RWPE2 (cell line): ENCODE data around the gene TAF10.

Source experiments
- ATAC-seq: fragments of 200-7000 bp; cut with Tn5 transposase; 3 replicates; pipeline ENCODE4 v1.9.1; 2021; ENCODE audit warnings: low read depth
- DNase-seq: peaks from one replicate; pipeline ENCODE4 v3.0.0-alpha.2; 2020; ENCODE audit warnings: low spot score
- H3K27ac ChIP-seq: fragments of 450-650 bp; 2 replicates; pipeline ENCODE4 v1.5.1; 2017; ENCODE audit warnings: mild to moderate bottlenecking; ENCODE audit not compliant: poor library complexity, severe bottlenecking
- H3K27me3 ChIP-seq: fragments of 250-450 bp; sonication (Bioruptor Pico); 2 replicates; pipeline ENCODE4 v1.5.1; 2021; ENCODE audit warnings: mild to moderate bottlenecking, moderate library complexity; ENCODE audit not compliant: insufficient read depth, poor library complexity, severe bottlenecking
- H3K36me3 ChIP-seq: fragments of 250-450 bp; sonication (Bioruptor Pico); 2 replicates; pipeline ENCODE4 v1.5.1; 2020; ENCODE audit warnings: low read depth, mild to moderate bottlenecking, moderate library complexity
- H3K4me1 ChIP-seq: fragments of 250-450 bp; sonication (Bioruptor Pico); 2 replicates; pipeline ENCODE4 v1.5.1; 2021; ENCODE audit warnings: mild to moderate bottlenecking, moderate library complexity; ENCODE audit not compliant: insufficient read depth, poor library complexity, severe bottlenecking
- H3K4me3 ChIP-seq: fragments of 250-450 bp; sonication (Bioruptor Pico); 2 replicates; pipeline ENCODE4 v1.5.1; 2021; ENCODE audit warnings: mild to moderate bottlenecking, moderate library complexity; ENCODE audit not compliant: severe bottlenecking
- H3K9me3 ChIP-seq: fragments of 250-450 bp; sonication (Bioruptor Pico); 2 replicates; pipeline ENCODE4 v1.5.1; 2021; ENCODE audit warnings: mild to moderate bottlenecking, moderate library complexity; ENCODE audit not compliant: severe bottlenecking
- CTCF ChIP-seq: fragments of 450-650 bp; IDR thresholded peaks from one replicate; pipeline ENCODE4 v1.5.1; 2017; ENCODE audit warnings: mild to moderate bottlenecking, moderate library complexity; ENCODE audit not compliant: poor library complexity, severe bottlenecking

The TAF10 gene

GRCh38 chr11:6613496-6613895, 1.5 kb upstream of the TAF10 start:
- peaks cover 31% of the 10 kb centered on the region for H3K36me3 ChIP-seq
- no peak for TF ChIP-seq CTCF
- peak overlapping the region; percentile 82 for H3K27ac ChIP-seq
- no peaks in the 10 kb centered on the region for H3K9me3 ChIP-seq
- ATAC-seq: no peak
- DNase-seq: no peak
- no peak overlapping the region for H3K4me3 ChIP-seq
- H3K4me1 ChIP-seq: no peaks in the 10 kb centered on the region
- H3K27me3 ChIP-seq: no peaks in the 10 kb centered on the region

- Histone ChIP-seq H3K27me3 (no peaks in the 10 kb centered on the region), H3K4me3 (peak overlapping the region; percentile 80), H3K4me1 (peaks cover 8% of the 10 kb centered on the region), H3K9me3 (no peaks in the 10 kb centered on the region), H3K27ac (peak overlapping the region; percentile 82), H3K36me3 (peaks cover 46% of the 10 kb centered on the region)
- no peak for DNase-seq
- TF ChIP-seq CTCF: no peak
- ATAC-seq: no peak
Measured at GRCh38 chr11:6611963-6612212, 128 bp downstream of the TAF10 start.

DNA sequence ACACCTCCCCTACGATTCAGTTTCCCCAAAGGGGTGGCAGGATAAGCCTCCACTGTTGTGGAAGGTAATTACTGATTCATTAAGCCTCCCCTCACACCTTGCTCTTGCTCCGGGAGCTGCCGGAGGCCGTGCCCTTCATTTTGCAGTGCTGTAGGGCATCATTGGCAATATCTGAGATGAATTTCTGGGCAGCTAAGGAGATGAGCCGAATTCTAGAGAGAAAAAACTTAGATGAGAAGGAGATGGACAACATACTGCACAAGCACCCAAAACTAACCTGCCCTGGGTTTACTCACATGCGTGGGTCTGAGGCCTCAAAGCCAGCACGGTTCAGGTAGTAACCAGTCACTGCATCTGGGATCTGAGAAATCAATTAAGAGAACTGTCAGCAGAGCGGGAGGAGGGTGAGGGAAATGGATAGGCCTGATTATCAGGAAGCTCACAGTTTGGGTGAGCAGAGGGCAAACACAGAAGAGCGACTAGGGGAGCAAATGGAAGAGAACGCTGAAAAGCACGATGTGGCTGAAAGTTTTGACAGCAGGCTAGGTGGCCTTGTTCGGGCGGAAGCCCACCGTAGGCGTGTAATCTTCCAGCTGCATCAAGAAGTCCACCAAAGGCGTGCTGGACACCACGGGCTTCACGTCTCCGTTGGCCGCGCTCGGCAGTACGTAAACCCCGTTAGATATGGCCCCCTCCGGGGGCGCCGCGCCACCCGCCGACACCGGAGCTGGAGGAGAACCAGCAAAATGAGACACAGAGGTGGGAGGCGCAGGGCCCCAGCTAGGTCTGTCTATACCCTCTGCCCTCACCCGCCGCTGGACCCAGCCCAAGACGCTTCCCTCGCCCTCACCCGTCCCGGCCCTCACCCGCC, 689 bp downstream of the TAF10 start:
- Histone ChIP-seq H3K4me1 (peaks cover 14% of the 10 kb centered on the region), H3K27me3 (no peaks in the 10 kb centered on the region), H3K9me3 (no peaks in the 10 kb centered on the region), H3K36me3 (peaks cover 50% of the 10 kb centered on the region), H3K27ac (peak overlapping the region; percentile 82), H3K4me3 (peak overlapping the region; percentile 80)
- TF ChIP-seq CTCF: no peak
- ATAC-seq (peak; percentile 0; the same call in 2 of the 3 replicates), DNase-seq (peak; percentile 43)

DNA sequence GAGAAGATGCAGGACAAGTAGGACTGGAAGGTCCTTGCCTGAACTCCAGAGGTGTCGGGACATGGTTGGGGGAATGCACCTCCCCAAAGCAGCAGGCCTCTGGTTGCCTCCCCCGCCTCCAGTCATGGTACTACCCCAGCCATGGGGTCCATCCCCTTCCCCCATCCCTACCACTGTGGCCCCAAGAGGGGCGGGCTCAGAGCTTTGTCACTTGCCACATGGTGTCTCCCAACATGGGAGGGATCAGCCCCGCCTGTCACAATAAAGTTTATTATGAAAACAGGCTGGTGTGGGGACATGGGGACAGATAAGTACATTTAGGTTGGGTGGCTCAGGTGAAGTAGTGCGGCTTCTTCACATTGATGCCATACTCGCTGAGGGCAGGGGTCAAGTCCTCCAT, 1.4 kb downstream of the TAF10 start:
- Histone ChIP-seq H3K9me3 (no peaks in the 10 kb centered on the region), H3K4me1 (peaks cover 19% of the 10 kb centered on the region), H3K27ac (peak overlapping the region; percentile 82), H3K4me3 (no peak overlapping the region), H3K27me3 (no peaks in the 10 kb centered on the region), H3K36me3 (peaks cover 58% of the 10 kb centered on the region)
- DNase-seq (peak; percentile 44), ATAC-seq (no peak)
- no peak for TF ChIP-seq CTCF

GRCh38 chr11:6609502-6610015, 2.5 kb downstream of the TAF10 start:
- no peak for TF ChIP-seq CTCF
- no peaks in the 10 kb centered on the region for H3K9me3 ChIP-seq
- no peak overlapping the region for H3K4me3 ChIP-seq
- ATAC-seq: no peak
- peaks cover 61% of the 10 kb centered on the region for H3K36me3 ChIP-seq
- H3K4me1 ChIP-seq: peaks cover 19% of the 10 kb centered on the region
- DNase-seq: peak; percentile 26
- no peak overlapping the region for H3K27ac ChIP-seq
- H3K27me3 ChIP-seq: no peaks in the 10 kb centered on the region
